ENCODE data around the gene EVX2. TPM values are rescaled to one million over a fixed set of nuclear protein-coding genes. Genes with fewer than 3 reads are reported as not detected.

The EVX2 gene
- total and polyA plus RNA-seq, 2 of the 4 experiments (the other 2 are of a cell fraction), result not detected

GRCh38 chr2:176107731-176108181 is 24.0 kb upstream of the EVX2 start:
- Histone ChIP-seq H2BK20ac (ENCODE audit: low read depth, low read length) (no peak overlapping the region), H2AK9ac (replicated peaks; ENCODE audit: low read depth, low read length, poor library complexity) (no peak overlapping the region), H3K14ac (replicated peaks; ENCODE audit: low read depth, low read length) (no peak overlapping the region), H2AK5ac (ENCODE audit: low read depth, low read length) (no peak overlapping the region), H2BK15ac (ENCODE audit: low read depth, low read length) (no peak overlapping the region), H3K9ac (ENCODE audit: low read depth, low read length) (no peak overlapping the region), H4K8ac (ENCODE audit: low read depth in 2 of 2, low read length in 2 of 2) (no peak overlapping the region), H3K4me2 (ENCODE audit: low read depth, low read length) (no peak overlapping the region), H3K79me1 (ENCODE audit: low read depth in 1 of 2, low read length in 2 of 2) (no peaks in the 10 kb centered on the region), H3K27me3 (ENCODE audit: control insufficient read depth, insufficient read depth, low read length) (peaks cover 93% of the 10 kb centered on the region), H3K18ac (ENCODE audit: low read depth, low read length) (no peak overlapping the region), H3K23ac (ENCODE audit: low read depth, low read length) (no peak overlapping the region), H3K4ac (ENCODE audit: low read depth, low read length) (no peak overlapping the region), H4K5ac (ENCODE audit: low read depth, low read length) (no peak overlapping the region), H3K27ac (ENCODE audit: insufficient read depth, low read length) (no peak overlapping the region), H2BK120ac (ENCODE audit: low read depth, low read length) (no peak overlapping the region), H4K20me1 (ENCODE audit: insufficient read depth, low read length) (no peaks in the 10 kb centered on the region), H4K91ac (ENCODE audit: insufficient read depth, low read depth, low read length) (no peak overlapping the region), H3K4me1 (ENCODE audit: control insufficient read depth, insufficient read depth, low read length) (no peaks in the 10 kb centered on the region), H2AFZ (replicated peaks; ENCODE audit: low read length, poor library complexity) (no peak overlapping the region), H3K9me1 (ENCODE audit: insufficient read depth, low read length) (no peaks in the 10 kb centered on the region), H3K9me3 (ENCODE audit: control insufficient read depth, insufficient read depth, low read length) (peaks cover 5% of the 10 kb centered on the region), H2BK5ac (ENCODE audit: low read depth, low read length, poor library complexity, severe bottlenecking) (no peak overlapping the region), H3K36me3 (ENCODE audit: control insufficient read depth, insufficient read depth, low read length) (no peaks in the 10 kb centered on the region), H3K4me3 (ENCODE audit: insufficient read depth, low read depth, low read length) (no peak overlapping the region), H3K56ac (ENCODE audit: extremely low read depth, insufficient read depth, low read length) (no peak overlapping the region)
- dilution Hi-C loops (cut with HindIII; ENCODE audit: low sequenced_read_pairs, unreplicated experiment) (no loop called here), in situ Hi-C loops (cut with MboI; ENCODE audit: low sequenced_read_pairs) (no loop called here), intact Hi-C loops (cut with micrococcal nuclease) (no loop called here)
- ATAC-seq (ENCODE audit: low read depth) (no peak), DNase-seq (no peak)
- ChIA-PET POLR2A (ENCODE audit: unreplicated experiment) (no interaction called here), CTCF (no interaction called here)
- no TSS peak for BruUV-seq (replicated peaks)
- TF ChIP-seq ELK1 (IDR thresholded peaks at IDR 0.05; ENCODE audit: borderline replicate concordance, low read depth, low read length) (no peak), RAD21 (IDR thresholded peaks at IDR 0.05; ENCODE audit: low read length) (no peak), RCOR1 (IDR thresholded peaks at IDR 0.05; ENCODE audit: insufficient replicate concordance, low read length) (no peak), NFE2L2 (IDR thresholded peaks at IDR 0.05; ENCODE audit: low read depth, low read length) (no peak), POLR2A (IDR thresholded peaks at IDR 0.05; ENCODE audit: low read depth, low read length) (no peak), CTCF (conservative IDR thresholded peaks at IDR 0.05; ENCODE audit: low read depth, low read length) (no peak), CEBPB (IDR thresholded peaks at IDR 0.05; ENCODE audit: low read depth, low read length) (no peak), FOS (IDR thresholded peaks at IDR 0.05; ENCODE audit: low read depth, low read length) (no peak), BHLHE40 (IDR thresholded peaks at IDR 0.05; ENCODE audit: low read depth, low read length) (no peak), CHD1 (IDR thresholded peaks at IDR 0.05; ENCODE audit: low read depth, low read length) (no peak)
- WGBS, 2 experiments (ENCODE audit: extremely low coverage in 2 of 2, insufficient read length in 1 of 2), result 3% methylated on average over 29 of the region's 59 CpGs; no CpG with 5 or more reads in 1 of the 2 experiments

All from IMR-90 (cell line).